GM18499 (cell line): ENCODE results near the gene NDUFS6.

ENCODE experiments used
- ATAC-seq: cut with Tn5 transposase; IDR thresholded peaks from one replicate; pipeline ENCODE4 v1.9.1; 2021; ENCODE audit warnings: moderate number of reproducible peaks; ENCODE audit not compliant: insufficient read depth, unreplicated experiment

Gene NDUFS6

DNA sequence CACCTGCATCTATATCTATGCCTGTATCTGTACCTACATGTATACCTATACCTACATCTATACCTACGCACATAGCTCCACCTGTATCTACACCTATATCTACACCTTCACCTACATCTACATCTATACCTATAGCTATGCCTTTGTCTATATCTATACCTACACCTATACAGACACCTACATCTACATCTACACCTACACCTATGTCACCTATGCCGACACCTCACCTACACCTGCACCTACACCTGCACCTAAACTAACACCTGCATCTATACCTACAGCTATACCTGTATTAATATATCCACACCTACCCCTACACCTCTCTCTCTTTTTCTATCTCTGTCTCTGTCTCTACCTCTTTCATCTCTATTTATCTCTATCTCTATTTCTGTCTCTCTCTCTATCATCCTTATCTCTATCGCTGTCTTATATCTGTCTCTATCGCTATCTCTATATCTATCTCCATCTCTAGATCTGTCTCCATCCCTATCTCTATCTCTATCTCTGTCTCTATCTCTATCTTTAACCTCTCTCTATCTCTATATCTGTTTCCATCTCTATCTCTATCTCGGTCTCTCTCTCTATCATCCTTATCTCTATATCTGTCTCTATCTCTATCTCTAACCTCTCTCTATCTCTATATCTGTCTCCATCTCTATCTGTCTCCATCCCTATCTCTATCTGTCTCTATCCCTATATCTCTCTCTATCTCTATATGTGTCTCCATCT is 43.7 kb downstream of the NDUFS6 start:
- no peak for ATAC-seq

DNA sequence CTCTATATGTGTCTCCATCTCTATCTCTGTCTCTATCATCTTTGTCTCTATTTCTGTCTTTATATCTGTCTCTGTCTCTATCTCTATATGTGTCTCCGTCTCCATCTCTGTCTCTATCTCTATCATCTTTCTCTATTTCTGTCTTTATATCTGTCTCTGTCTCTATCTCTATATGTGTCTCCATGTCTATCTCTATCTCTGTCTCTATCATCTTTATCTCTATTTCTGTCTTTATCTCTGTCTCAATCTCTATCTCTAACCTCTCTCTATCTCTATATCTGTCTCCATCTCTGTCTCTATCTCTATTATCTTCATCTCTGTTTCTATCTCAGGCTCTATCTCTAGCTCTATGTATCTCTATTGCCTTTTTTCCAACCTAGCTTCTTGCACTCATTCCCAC is 44.5 kb downstream of the NDUFS6 start:
- ATAC-seq, result no peak

DNA sequence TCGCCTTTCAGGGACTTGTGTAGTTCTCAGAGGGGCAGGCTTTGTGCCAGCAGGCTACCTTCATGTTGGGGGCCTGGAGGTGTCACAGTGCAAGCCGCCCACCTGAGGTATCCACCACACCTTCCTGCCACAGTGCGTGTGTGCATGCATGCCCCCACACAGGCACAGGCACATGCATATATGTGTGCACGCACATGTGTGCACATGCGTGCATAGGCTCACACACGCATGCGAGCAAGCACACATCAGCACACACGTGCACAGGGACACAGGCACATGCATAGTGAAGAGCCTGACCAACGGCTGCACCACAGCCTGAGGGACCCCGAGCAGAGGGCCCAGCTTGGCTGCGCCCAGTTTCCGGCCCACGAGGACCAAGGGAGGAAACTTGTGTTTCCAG is 45.4 kb downstream of the NDUFS6 start:
- ATAC-seq, result no peak

DNA sequence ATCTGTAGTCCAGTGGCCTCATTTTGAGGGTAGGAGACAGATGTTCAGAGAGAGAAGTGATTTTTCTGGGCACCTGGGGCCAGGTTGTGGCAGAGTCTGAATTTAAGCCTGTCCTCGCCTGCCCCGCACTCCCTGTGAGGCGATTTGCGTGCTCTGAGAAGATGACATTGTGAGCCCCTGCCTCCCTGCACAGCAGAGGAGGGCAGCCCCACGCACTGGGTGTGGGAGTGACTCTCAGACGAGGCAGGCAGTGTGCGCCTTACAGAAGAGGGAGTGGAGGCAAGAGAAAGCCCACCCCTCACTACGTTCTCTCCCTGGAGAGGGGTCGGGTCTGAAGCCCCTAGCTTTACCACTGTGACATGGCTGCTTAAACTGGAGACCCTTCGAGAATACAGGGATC is 45.8 kb downstream of the NDUFS6 start:
- ATAC-seq, result no peak

DNA sequence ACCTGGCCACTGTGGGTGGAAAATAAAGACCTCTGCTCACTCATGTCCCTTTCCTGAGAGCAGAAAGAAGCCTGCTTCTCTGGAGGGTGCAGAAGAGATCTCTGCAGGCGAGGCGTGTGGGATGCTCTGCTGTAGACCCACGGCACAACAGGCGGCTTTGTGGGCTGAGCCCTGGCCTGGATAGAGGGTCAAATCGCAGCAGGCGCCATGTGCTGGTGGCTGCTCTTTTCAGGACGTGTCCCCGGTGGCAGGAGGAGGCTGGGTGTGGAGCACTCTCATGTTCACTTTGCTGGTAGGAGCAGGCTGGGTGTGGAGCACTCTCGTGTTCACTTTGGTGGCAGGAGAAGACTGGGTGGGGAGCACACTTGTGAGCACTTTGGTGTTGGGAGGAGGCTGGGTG is 46.4 kb downstream of the NDUFS6 start:
- ATAC-seq, result no peak

DNA sequence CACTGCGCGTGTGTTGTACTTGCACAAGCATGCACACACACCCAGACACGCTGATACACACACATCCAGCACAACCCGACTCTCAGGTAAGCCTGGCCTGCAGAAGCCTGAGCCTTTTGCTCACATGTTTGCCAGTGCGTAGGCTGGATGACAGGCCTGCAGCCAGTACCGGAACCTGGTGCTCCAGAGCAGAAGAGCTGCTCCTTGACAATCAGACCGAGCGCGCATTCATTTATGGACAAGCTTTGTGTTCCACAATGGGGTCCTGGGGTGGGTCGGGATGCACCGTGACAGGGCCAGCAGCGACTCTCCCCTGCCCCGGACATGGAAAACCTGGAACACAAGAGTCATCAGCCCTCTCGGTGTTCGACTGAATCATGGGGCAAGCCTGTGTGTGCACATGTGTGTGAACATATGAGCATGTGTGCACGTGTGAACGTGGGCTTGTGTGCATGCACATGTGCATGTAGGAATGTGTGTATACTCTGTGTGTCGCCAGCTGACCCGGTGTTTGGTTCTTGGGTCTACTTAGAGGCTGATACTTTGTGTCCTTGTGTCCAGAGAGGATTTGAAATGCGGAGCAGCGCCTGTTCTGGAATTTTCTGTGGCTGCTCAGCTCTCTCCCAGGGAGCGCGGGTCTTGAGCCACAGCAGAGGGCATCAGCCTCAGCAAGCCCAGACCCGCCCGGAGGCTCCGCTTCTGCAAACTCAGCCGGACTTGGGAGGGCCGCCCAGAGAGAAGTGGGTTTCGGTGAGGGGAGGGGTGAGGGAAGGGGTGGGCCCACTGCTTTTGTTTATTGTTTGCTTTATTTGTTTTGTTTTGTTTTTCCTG is 49.3 kb downstream of the NDUFS6 start:
- ATAC-seq, result no peak

DNA sequence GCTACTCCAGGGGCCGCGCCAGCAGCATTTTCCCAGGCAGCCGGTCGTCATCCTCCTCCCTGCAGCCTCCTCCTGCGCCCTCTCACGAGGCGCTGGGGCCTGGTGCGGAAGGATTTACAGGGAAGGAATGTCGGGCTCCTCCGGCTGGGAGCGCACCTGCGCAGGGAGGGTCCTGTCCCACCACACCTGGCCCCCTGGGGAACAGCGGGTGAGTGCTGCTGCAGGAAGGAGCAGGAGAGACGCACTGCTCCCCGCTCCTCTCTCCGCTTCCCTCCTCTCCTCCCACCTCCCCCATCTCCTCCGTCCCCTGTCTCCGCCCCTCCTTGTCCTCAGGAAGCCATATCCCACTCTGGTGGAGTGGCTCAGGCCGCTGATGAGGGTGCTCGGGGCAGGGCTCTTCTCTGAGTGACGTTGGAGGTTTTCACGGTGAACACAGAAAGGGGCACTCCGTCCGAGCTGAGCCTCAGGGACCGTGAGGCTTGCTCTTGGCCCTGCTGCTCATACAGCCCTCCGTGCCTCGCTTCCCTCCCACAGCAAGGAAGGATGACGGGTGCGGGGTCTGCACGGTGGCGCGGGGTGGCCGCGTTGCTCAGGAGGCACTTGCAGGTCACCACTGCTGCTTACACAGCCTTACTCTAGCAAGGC is 50.2 kb downstream of the NDUFS6 start:
- no peak for ATAC-seq

DNA sequence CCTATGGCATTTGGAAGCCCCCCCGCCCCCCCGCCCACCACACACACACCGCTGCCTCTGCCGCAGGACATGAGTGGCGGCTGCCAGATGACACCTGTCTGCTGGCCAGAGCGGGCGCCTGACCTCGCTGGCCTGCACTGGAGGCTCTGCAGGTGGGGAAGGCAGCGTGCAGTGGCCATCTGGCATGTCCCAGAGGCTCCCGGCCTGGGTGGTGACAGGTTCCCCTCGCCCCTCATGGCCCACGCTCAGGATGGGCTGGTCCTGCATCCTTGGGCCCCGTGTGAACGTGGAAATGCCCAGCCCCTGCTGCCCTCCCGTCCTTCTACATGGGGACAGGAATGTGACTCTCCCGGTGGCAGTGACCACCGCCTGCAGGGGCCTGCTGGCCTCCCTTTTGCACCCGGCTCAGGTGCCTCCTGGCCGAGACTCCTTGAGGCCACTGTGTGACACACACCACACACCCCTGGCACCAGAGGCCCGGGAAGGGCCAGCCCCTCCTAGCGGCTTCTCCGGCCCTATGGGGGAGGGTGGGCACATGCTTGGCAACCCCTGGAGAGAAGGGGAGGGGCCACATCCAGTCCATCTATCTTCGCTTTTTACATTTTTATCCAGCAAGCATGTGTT is 51.2 kb downstream of the NDUFS6 start:
- ATAC-seq, result no peak

DNA sequence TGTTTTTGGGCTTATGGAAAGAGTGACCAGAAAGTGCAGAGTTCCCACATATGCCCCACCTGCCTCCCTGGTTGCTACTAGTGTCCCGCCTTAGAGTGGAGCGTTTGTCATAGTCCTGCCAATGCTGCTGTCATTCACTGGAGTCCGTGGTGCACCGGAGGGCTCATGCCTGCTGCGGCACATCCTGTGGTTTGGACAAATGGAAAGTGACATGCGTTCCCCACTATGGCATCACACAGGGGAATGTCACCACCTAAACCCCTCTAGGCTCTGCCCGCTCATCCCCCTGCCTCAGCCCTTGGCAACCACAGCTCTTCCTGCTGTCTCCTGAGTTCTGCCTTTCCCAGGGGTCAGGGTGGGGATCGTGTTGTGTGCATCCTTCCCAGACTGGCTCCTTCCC is 52.3 kb downstream of the NDUFS6 start:
- no peak for ATAC-seq

DNA sequence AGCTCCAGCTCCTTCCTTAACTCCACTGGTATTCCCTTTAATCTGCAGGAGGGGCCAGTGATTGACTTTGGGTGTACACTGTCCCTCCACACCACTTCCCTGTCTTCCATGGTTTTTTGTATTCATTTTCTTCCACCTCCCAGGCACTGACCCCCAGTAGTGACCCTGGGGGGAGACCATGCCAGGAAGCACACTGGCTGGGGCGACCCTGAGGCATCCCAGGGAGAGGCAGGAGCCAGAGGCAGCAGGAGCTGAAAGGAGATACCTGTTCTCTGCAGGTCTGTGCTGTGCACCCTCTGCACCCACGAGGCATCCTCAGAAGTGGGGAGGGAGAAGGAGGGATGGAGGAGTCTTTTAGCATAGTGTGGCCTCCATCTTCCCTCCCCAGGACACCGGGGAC is 53.9 kb downstream of the NDUFS6 start:
- ATAC-seq, result no peak

DNA sequence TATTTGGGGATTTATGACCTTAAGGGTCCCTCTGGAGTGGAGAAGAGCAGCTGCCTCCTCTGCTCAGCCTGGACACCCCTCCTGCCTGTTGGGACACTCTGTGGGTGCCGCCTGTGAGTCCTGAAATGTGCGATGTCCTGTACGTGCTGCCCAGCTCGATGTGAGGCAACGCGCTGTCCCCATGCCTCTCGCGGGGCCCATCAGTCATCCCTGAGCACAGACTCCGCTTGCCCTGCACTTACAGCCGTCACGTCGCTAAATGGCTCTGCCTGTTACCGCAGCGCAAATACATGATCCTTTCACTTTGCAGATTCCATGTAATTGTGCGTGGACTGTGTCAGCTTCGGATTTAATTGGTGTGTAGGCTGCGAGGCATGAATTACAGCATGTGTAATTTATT is 54.4 kb downstream of the NDUFS6 start:
- ATAC-seq, result no peak

DNA sequence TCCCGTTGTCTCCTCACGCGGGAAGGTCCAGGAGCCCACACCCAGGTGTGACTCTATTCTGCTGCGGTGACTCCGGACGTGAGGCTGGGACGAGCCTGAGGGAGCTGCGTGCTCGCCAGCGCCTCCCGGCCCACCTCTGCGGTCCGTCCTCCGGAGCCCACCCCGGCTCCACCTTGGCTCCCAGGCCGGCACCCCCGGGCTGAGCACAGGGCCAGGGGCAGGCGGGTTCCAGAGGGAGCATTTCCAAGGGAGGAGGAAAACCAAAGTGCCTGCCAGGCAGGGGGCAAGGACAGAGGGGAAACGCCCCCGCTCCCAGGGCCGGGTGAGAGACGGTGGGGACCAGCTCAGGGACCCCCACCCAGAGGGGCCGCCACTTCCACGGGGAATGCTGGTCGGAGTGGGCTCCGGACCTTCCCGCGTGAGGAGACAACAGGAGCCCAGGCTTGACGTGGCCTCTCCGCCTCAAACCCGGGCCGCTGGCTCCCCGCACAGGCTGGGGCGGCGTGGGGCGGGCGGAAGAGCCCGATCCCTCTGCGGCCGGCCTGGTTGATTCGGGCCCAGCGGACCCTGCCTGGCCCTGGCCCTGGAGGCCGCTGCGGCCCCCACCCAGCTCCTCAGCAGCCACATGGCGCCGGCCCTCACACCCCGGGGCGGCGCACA is 55.5 kb downstream of the NDUFS6 start:
- ATAC-seq, result no peak

DNA sequence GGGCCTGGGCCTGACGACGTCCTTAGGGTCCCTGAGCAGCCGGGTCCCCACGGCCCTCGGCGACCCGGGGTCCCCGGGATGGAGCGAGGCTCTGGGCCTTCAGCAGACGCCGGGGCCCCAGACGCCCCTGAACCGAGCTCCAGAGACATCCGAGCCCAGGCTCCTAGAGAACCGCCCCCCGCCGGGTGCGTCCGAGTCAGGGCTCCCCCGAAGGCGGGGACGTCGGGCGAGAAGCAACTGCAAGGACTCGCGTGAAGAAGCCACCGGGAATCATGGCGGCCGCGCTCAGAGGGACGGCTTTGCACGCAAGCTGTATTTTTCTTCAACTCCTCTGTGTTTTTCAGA is 56.0 kb downstream of the NDUFS6 start:
- ATAC-seq, result no peak

DNA sequence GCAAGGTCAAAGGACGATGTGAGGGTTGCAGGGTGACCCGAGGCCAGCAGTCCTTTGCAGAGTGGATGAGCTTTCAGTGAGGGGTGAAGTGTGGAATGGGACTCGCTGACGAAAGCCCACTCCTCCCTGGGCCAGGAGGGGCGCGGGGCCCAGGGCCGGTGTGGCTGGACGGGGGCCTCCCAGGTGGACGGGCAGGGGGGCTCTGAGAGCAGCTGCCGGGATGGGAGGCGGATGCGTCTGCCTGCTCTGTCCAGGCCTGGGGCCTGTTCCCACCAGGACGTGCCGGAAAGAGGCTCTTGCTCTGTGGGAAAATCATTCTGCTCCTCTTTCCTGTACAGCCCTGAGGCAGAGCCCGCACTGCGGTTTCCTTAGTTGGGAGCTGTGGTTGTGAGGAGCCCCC is 57.2 kb downstream of the NDUFS6 start:
- ATAC-seq, result no peak

DNA sequence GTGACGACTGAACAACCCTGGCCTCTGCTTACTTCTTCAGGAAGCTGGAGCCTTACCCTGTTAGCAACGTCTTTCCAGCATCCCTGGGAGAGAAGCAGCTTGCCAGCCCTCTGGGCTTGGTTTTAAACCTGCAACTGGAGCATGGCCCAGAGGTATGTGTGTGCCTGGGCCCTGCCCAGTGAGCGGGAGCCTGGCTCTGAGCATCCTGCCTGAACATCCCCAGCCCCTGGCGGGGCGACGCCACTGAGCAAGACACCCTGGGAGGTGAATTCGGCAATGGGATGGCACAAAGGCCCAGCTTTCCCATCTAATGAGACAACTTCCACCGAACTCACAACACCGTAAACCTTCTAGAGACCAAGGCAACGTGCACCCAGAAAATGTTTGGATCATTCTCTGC is 57.9 kb downstream of the NDUFS6 start:
- ATAC-seq, result no peak

DNA sequence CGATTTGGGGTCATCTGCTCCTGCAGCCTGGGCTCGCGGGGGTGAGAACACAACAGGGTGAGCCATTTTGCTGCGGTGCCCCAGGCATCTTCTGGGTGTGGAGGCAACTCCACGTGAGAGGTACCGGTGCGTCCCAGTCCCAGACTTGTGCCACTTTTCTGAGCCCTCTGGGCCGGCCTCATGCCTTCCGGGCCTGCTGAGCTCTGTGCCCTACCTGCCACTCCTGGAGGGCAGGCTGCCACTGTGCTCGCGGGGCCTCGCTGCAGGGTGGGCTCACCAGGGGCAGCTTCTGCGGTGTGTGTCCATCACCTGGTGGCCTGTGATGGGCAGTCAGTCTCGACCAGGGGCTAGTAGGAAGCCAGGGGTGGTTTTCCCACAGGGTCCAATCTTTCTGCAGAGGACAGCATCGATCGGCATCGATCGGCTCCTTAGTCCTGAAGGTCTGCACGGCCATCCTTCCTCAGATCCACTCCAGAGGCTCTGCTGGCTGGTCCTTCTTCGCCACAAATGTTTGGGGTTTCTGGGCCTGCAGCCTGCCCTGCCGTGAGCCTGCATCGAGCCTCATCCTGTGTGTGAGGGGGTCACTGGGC is 58.9 kb downstream of the NDUFS6 start:
- no peak for ATAC-seq

DNA sequence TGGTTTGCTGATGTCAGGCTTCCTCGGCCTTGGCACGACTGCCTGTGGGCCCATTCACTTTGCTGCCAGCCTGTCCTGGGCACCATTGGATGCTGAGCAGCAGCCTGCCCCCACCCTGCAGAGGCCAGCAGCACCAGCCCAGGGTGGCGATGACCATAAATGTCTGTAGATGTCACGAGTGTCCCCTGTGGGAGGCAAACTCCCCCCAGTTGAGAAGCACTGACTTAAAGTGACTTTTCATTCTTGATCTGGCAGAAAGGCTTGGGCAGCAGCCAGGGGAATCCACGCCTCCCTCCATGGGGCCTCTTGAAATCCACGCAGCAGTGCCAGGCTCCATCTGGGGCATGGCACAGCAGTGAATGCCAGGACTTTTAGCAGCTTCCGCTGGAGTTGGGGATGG is 59.7 kb downstream of the NDUFS6 start:
- no peak for ATAC-seq

DNA sequence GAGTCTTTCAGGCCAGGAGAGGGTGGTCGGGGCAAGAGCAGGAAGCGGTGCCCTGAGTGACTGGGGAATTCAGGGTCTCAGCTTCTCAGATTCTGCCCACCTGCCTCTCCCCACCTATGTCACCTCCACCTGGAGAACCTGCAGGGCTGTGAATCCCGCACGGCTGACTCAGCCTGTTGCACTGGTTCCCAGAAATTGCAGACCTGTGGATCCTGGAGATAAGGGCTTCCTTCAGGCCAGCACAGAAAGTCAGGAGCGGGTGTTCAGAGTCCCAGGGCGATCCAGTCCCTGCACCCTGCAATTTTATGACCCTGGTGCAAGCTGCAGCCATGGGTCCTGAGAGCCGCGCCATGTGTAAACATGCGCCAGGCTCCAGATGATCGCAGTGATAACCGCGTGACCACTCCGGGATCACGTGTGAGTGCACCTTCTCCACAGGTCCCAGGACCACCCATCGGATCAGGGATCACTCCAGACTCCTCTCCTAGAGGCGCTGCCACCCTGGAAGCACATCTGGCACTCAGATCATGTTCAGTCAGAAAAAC is 63.8 kb downstream of the NDUFS6 start:
- no peak for ATAC-seq

DNA sequence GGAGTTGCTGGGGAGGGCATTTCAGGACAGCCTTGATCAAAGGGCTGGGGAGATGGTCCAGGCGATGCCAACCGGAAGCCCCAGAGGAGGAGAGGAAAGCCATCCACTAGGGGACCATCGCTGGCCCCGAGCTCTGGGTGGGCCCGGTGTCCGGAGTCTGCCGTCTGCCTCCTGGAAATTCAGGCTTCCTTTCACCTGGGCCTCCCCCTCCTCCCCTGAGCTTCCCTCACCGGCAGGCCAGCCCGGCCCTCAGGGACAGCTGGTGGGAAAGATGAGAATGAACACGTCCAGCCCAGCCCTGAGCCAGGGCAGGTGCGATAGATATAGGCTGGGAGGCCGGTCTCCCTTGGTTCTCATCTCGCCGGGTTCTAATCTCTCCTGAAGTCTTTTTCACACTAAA is 64.3 kb downstream of the NDUFS6 start:
- ATAC-seq, result no peak
